ENCODE data around the gene CLCNKB.

CLCNKB gene

DNA sequence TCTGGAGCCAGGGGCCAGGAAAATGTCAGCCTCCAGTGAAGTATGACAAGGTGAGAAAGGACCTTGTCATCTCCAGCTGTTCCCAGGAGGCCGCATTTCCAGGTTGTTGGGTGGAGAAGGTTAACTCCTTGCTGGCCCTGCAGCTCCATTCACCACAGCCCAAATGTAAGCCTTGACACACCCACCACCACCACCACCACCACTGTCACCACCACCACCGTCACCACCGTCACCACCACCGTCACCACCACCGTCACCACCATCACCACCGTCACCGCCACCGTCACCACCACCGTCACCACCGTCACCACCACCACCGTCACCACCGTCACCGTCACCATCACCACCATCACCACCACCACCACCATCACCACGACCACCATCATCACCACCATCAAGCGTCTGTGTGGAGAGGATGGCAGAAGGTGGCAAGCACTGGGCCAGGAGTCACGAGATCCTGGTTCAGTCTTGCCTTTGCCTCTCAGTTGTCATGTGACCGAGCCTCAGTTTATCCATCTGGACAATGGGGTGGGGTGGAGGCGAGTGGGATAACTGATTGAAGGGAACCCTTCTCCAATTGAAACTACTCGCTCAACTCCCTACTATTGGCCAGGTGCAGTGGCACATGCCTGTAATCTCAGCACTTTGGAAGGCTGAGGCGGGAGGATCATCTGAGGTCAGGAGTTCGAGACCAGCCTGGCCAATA is 51.0 kb downstream of the CLCNKB start:
- ChIA-PET POLR2A (no interaction called here), CTCF (interaction anchor here (0.9 to 4.0 kb wide), 2 partner anchors 12 to 15 kb away, joined by 3 to 20 read pairs; no protein-coding TSS in a partner anchor)
- DNase-seq (ENCODE audit: extremely low spot score), result no peak
- no peak for TF ChIP-seq CTCF (IDR thresholded peaks at IDR 0.05; ENCODE audit: control extremely low read depth, extremely low read depth, low read depth, missing control alignments)

DNA sequence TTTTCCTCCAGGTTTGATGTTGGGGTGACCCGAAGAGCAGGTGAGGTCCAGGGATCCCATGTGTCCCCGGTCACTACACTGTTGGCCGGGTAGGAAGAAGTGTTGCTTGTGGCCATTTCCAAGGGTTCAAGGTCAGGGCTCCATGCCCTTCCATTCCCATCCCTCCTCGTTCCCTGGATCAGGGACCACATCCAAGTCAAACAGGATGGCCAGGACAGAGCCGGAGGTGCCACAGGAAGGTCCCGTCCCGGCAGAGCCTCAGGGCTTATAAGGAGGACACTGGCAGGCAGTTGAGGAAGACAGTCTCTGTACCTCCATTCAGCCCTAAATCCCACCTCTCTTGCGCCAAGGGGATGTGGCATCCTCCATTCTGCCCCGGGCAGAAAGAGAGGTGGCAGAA is 51.9 kb downstream of the CLCNKB start:
- TF ChIP-seq CTCF (IDR thresholded peaks at IDR 0.05; ENCODE audit: control extremely low read depth, extremely low read depth, low read depth, missing control alignments), result no peak
- ChIA-PET CTCF (interaction anchor here (2.3 kb wide), 1 partner anchor 13 kb away, joined by 11 read pairs; no protein-coding TSS in a partner anchor), POLR2A (no interaction called here)
- no peak for DNase-seq (ENCODE audit: extremely low spot score)

DNA sequence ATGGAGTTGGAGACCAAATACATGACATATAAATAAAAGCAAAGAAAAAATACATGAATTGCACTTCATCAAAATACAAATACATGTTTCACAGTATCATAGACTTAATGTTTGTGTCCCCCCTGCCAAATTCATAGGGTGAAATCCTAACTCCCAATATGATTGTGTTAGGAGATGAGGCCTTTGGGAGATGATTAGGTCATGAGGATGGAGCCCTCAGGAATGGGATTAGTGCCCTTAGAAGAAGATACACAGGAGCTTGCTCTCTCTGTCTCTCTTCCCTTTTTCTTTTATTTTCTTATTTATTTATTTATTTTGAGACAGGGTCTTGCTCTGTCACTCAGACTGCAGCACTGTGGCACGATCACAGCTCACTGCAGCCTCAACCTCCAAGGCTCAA is 55.8 kb downstream of the CLCNKB start:
- TF ChIP-seq CTCF (IDR thresholded peaks at IDR 0.05; ENCODE audit: control extremely low read depth, extremely low read depth, low read depth, missing control alignments), result no peak
- CTCF ChIA-PET, result interaction anchor here (1.1 to 1.9 kb wide), 3 partner anchors 9 to 17 kb away, joined by 3 to 4 read pairs (median 4); no protein-coding TSS in a partner anchor
- POLR2A ChIA-PET, result interaction anchor here (0.6 kb wide), 1 partner anchor 101 kb away, joined by 3 read pairs; no protein-coding TSS in a partner anchor
- no peak for DNase-seq (ENCODE audit: extremely low spot score)

GRCh38 chr1:16101623-16102022 is 58.0 kb downstream of the CLCNKB start:
- no peak for TF ChIP-seq CTCF (IDR thresholded peaks at IDR 0.05; ENCODE audit: control extremely low read depth, extremely low read depth, low read depth, missing control alignments)
- no peak for DNase-seq (ENCODE audit: extremely low spot score)
- POLR2A ChIA-PET, result no interaction called here
- CTCF ChIA-PET, result no interaction called here
